AG09319 (cell line): ENCODE measurements around the gene SETMAR.

Experiments used
- DNase-seq: peaks from one replicate; pipeline ENCODE4 v3.0.0-alpha.2; 2010; ENCODE audit warnings: low read depth; ENCODE audit errors: extremely low read depth
- TF ChIP-seq, protein P1 (sequence below): IDR thresholded peaks from 2 replicates; pipeline ENCODE4 v1.5.1; 2011; ENCODE audit warnings: low read depth, mild to moderate bottlenecking, inconsistent platforms, low read length, moderate library complexity

Gene SETMAR

DNA sequence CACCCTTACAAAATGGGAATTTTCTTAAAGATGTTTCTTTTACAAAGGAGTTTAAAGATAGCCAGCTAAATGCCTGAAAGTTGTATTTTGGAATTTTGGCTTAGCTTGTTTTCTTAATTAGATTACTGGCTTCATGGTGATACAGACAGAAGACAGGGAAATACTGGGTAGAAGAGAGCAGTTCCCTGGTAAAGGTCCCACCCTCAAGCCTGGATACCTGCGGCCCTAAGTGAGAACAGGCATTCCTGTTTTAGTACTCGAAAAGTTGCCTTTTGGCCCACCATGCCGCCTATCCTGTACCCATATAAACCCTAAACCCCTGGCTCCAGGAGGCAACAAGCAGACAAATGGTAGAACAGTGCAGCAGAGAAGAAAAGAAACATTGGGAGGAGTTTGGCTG lies 29.4 kb downstream of the SETMAR start:
- DNase-seq: no peak
- TF ChIP-seq, protein P1, sequence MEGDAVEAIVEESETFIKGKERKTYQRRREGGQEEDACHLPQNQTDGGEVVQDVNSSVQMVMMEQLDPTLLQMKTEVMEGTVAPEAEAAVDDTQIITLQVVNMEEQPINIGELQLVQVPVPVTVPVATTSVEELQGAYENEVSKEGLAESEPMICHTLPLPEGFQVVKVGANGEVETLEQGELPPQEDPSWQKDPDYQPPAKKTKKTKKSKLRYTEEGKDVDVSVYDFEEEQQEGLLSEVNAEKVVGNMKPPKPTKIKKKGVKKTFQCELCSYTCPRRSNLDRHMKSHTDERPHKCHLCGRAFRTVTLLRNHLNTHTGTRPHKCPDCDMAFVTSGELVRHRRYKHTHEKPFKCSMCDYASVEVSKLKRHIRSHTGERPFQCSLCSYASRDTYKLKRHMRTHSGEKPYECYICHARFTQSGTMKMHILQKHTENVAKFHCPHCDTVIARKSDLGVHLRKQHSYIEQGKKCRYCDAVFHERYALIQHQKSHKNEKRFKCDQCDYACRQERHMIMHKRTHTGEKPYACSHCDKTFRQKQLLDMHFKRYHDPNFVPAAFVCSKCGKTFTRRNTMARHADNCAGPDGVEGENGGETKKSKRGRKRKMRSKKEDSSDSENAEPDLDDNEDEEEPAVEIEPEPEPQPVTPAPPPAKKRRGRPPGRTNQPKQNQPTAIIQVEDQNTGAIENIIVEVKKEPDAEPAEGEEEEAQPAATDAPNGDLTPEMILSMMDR: no peak

DNA sequence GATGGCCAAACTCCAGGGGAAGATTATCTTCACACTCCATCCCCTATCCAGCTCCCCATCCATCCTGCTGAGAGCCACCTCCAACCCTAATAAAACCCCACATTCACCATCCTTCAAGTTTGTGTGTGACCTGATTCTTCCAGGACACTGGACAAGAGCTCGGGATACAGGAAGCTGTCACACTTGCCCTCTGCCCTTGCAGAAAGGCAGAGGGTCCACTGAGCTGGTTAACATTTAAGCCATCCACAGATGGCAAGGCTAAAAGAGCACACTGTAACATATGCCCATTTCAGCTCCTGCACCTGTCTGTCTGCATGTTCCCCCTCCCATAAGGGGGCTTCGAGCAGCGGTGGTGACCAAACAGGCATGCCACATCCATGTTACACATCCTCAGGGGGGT lies 29.8 kb downstream of the SETMAR start:
- DNase-seq: no peak
- TF ChIP-seq, protein P1: no peak

DNA sequence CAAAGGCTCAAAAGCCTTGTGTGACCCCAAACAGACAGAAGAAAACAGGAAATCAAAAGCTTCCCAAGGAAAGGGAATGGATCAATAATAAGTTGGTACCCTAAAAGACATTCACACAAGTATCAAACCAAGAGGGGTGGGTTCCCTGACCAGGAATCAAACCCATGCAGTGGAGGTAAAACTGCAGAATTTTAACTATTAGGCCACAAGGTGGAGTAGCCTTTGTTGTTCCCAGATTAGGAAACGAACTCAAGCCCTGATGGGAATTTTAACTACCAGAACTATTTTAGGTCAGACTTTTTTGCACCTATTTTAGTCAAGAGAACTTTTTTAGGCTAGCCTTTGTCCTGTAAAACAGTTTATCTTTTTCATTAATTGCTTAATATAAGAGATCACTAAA lies 31.4 kb downstream of the SETMAR start:
- TF ChIP-seq, protein P1: no peak; the same call in 1 of the 2 replicates
- DNase-seq: no peak

DNA sequence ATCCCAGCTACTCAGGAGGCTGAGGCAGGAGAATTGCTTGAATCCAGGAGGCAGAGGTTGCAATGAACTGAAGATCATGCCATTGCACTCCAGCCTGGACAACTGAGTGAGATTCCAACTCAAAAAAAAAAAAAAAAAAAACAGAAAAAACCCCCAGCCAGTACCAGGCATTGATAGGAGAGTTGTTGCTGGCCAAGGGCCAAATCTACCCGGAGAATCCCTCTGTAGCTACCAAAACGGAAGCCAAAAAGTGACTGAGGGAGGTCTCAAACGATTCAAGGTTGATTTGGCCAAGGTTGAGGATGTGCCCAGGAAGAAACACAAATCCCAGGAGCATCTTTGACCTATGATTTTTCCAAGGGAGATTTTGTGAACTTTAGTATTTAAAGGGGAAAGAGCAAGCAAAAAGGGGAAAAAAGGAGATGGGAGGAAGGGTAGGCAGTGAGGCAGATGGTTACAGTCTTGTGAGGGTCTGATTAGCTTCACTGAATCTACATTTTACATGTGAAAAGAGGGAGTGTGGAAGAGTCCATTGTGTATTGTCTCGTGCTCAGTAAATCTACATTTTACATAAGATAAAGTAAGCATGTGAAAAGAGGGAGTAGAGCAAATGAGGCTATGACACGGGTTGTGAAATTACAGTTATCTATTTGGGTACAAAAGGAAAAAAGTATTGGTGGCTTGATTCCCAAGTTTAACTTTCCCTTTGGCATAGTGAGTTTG lies 32.8 kb downstream of the SETMAR start:
- TF ChIP-seq, protein P1: no peak
- DNase-seq: no peak

DNA sequence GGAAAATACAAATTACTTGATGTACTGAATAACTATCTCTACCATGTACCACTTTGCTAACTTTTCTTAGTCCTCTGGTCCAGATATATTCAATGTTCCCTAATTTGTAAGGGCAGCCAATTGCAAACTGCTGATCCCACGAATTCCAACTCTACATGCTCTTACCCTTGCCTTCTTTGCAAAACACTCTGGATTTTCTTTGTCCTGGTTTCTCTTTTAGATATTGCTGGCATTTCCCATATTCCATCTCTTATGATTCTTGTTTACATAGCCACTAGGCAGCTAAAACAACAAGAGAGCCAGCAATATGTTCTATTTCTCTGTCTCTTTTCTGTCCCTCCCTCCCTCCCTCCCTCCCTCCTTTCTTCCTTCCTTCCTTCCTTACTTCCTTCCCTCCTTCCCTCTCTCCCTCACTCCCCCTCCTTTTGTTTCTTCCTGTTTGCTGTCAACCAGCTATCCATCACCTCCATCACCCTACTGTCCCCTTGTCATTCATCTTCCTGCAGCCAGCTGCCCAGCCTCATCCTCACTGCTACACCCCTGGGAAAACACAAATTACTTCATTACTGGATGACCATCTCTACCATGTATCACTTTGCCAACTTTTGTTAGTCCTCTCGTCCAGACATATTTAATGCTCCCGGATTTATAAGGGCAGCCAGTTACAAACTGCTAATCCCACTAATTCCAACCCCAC lies 33.8 kb downstream of the SETMAR start:
- TF ChIP-seq, protein P1: no peak
- DNase-seq: no peak

DNA sequence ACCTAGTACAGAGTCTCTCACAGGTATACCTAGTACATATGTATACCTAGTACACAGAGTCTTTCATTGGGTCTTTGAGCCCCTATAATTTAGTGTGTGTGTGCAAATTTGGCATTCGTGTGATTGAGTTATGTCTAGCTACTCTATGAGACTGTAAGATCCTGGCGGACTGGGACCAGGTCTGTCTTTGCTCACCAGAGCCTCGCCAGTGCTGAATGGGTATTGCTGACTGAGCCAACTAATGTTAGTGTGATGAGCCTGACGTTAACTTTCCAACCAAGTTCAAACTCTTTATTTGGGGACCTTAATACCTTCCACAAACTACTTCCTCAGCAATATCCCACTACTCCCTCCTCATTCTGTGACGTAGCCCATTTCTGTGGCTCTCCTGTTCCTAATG lies 35.6 kb downstream of the SETMAR start:
- TF ChIP-seq, protein P1: no peak
- DNase-seq: no peak

DNA sequence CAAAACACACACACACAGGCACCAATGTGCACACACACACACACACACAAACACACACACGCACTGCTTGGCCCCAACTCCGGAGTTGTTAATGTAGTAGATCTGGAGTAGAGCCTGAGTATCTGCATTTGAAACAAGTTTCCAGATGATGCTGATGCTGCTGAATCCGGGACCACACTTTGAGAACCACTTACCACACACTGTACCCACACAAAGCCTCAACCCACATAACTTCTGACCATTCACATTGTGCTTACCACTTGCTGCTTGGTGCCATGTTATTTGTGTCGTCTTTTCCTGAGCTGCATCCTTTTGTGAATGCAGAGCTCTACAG lies 36.9 kb downstream of the SETMAR start:
- TF ChIP-seq, protein P1: no peak
- DNase-seq: no peak
